Measurements from ENCODE around the gene ACAP1.
A peak's percentile ranks its signal among the peaks of the same experiment; 100 is the strongest.

The ACAP1 gene, protein sequence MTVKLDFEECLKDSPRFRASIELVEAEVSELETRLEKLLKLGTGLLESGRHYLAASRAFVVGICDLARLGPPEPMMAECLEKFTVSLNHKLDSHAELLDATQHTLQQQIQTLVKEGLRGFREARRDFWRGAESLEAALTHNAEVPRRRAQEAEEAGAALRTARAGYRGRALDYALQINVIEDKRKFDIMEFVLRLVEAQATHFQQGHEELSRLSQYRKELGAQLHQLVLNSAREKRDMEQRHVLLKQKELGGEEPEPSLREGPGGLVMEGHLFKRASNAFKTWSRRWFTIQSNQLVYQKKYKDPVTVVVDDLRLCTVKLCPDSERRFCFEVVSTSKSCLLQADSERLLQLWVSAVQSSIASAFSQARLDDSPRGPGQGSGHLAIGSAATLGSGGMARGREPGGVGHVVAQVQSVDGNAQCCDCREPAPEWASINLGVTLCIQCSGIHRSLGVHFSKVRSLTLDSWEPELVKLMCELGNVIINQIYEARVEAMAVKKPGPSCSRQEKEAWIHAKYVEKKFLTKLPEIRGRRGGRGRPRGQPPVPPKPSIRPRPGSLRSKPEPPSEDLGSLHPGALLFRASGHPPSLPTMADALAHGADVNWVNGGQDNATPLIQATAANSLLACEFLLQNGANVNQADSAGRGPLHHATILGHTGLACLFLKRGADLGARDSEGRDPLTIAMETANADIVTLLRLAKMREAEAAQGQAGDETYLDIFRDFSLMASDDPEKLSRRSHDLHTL

GRCh38 chr17:7336240-7337175, at the start of gene ACAP1:
Gene ACAP1, plus strand, starts transcription at chr17:7336529. Its CDS starts 206 bp downstream, at chr17:7336735.
- DNase-seq, result no peak

- no peak for DNase-seq
Observed at GRCh38 chr17:7289256-7290032, 46.9 kb upstream of the ACAP1 start.

DNA sequence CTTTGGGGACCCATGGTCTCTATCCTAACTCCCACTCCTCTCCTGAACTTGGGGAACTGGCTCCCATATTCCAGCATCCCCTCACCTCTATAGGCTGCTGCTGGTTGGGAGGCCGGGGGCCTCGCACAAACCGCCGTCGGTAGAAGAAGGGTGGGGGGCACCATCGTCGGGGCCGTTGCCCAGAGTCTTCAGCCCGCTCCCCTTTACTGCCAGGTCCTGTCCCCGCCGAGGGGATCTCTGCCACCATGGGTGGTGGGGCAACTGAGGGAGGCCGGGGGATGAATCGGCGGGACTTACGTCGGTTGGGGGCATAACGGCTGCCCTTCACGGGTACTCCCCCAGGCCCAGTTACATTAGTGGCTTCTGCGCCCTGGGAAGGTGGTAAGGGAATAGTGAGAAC, 46.2 kb upstream of the ACAP1 start:
- DNase-seq, result no peak

DNA sequence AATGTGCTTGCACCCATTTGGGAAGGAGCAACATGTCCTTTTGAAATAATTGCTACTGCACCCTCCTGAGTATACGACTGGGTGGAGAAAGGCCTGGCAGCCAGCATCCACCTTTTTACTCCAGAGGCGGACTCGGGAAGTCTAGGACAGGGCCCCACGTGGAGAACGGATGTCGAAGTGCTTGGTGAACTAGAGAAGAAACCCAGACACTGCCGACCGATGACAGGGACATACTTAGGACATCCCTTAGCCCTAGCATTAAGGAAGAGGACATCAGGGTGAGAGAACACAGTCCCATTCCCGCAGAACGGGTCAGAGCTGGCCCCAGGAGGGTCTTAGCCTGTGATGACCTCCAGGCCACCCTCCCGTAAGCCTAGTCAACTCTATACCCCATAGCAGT, 45.6 kb upstream of the ACAP1 start:
- DNase-seq, result no peak

- no peak for DNase-seq
Observed at GRCh38 chr17:7292194-7292593, 44.1 kb upstream of the ACAP1 start.

- no peak for DNase-seq
Observed at GRCh38 chr17:7292729-7293128, 43.6 kb upstream of the ACAP1 start.

DNA sequence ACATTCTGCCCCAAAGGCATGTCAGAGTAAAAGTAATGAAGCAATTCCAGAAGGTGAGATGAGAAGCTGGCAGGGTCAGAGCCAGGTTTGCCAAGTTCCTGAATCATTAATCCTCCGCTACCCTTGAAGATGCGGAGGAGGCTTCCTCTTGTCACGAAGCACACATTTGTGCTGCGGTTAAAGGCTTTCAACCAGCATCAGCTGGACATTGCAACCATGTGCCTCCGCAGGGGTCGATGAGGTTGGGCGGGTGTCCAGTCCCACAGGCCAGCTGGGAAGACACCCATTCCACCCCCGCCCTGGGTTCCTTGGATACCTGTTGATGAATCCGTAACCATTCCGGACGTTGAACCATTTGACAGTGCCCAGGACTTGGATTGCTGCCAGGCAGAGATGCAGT, 43.2 kb upstream of the ACAP1 start:
- DNase-seq, result no peak

DNA sequence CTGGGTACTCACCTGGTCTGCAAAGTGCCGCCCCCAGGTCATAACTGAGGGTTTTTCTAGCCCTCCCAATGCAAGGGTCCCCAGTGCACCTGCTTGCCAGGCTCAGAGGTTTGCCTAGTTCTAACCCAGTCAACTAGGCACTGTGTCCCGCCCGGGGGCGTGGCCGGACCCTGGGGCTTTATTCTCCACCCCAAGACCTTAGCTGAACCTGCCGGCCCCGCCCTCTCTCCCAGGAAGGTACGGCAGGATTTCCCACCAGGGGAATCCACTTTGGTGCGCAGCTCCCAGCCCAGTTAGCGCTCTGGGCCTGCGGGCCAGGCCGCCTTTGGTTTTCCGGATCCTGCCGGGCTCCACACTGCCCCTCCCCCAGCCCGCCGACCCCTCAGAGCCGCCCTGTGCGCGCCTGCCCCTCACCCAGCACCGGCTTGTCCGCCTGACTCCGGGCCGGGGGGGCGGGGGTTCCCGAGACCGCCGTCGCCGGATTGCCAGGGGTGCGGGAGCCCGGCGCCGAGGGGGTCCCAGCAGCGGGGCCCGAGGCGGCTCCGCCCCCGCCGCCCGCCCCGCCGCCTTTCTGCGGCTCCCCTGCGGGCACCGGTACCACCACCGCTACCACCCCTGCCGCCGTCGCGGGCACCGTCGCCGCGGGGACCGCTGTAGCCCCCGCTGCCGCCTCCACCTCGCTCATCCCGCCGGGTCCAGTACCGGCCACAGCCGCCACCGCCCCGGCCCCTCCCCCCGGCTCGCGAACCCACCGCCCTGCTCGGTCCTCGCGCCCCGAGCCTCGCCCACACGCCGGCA, 42.3 kb upstream of the ACAP1 start:
- DNase-seq, result no peak

DNA sequence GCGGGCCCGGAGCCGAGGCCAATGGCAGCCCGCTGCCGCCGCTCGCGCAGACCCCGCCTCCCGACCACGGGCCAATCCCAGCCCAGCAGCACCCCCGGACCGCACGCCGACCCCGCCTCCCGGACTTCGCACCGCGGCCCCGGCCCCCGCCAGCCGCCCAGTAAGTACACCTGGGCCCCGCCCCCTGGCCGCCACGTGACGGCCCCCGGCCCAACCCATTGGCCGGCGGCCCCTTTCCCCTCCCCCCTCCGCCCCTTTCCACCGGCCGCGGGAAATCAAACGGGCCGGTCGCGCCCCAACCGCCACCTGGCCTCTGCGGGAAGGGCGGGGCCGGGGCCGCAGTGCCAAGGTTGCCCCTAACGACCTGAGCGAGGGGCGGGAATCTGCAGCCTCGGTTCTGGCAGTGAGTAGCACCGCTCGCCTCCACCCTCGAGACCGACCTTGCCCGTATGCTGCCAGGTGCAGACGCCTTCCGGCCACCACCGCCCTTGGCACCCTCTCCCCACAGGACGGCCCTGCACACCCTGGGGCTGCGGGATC, 41.6 kb upstream of the ACAP1 start, which contains the start of gene YBX2:
TSS of gene YBX2 (minus strand) at position 26 of the 540 bp plus-strand sequence. CDS start 139 bp downstream, outside the sequence.
- peak; percentile 58 for DNase-seq

DNA sequence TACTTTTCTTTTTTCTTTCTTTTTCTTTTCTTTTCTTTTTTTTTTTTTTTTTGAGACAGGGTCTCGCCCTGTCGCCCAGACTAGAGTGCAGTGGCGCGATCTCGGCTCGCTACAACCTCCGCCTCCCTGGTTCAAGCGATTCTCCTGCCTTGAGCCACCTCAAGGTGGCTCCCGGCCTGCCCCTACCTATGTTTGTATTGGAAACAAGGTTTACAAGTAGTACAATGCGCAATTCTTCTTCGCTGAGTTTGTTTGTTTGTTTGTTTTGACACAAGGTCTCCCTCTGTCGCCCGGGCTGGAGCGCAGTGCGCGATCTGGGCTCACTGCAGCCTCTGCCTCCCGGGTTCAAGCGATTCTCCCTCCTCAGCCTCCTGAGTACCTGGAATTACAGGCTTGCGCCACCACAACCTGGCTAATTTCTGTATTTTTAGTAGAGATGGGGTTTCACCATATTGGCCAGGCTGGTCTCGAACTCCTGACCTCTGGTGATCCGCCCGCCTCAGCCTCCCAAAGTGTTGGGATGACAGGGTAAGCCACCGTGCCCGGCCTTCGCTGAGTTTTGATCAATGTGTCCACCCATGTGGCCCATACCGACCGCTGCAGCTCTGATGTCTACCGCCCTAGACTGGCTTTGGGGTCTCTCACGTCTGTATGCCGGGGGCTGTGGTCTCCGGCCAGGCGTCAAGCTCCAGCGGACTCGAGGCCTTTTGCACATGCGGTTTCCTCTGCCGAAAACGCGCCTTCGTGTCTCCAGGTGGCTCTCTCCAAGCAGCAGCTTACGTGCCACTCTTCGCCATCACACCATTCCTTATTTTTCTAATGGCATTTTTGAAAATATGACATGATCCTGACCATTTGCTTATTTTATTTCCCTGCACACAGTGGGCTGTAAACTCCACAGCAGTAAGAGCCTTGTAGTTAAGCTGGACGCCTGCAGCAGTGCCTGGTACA, 40.8 kb upstream of the ACAP1 start:
- no peak for DNase-seq

GRCh38 chr17:7296189-7296861, 40.0 kb upstream of the ACAP1 start:
- DNase-seq, result peak; percentile 86

DNA sequence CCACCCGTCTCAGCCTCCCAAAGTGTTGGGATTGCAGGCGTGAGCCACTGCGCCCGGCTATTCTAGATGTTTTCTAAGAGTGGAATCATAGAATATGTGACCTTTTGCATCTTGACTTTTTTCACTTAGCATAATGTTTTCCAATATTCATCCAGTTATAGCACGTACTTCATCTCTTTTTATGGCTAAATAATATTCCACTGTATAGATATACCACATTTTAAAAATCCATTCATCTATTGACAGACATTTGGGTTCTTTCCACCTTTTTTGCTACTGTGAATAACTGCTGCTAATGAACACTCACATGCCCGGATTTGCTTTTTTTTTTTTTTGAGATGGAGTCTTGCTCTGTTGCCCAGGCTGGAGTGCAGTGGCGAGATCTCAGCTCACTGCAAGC, 32.1 kb upstream of the ACAP1 start:
- DNase-seq, result no peak

- peak; percentile 100 for DNase-seq
Observed at GRCh38 chr17:7306911-7307685, 29.2 kb upstream of the ACAP1 start, which contains the start of gene EIF5A. Gene EIF5A, plus strand, starts transcription at chr17:7307628. Its CDS starts 2,008 bp downstream, at chr17:7309636.

GRCh38 chr17:7307686-7308624, 28.4 kb upstream of the ACAP1 start:
- DNase-seq, result peak; percentile 38

DNA sequence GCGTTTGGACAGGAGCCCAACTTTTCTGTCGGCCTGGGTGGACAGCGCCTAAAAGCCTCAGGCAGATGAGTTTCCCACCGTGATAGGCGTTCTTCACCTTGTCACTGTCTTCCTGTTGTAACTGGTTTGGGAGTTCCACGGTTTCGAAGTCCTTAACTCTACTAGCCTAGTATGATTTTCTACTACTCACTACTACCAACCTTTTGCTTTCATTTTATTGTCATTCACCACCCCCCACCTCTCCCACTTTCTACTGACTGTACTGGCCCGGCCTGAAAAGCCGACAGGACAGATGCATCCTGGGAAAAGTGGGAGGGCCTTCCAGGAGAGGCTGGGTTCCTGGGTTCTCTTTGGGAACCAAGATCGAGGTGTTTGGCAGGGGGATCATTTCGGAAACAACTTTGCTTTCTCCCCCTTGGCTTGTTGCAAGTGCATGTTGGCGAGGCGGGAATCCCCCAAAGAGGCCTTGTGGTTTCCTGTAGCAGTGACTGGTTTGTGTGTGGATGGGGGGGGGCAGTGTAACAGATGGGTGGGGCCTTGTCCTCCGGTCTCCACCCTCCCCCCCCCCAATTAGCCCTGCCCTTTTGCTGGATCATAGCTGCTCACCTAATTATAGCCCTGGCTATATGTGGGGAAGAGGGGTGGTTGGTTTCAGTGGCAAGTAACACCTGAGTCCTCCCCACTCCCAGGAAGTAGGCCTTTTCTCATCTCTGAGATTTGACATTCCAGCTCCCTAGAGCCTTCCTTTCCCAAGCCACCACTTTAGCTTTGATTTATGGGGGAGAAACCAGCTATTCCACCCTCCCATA, 27.5 kb upstream of the ACAP1 start:
- peak; percentile 90 for DNase-seq

DNA sequence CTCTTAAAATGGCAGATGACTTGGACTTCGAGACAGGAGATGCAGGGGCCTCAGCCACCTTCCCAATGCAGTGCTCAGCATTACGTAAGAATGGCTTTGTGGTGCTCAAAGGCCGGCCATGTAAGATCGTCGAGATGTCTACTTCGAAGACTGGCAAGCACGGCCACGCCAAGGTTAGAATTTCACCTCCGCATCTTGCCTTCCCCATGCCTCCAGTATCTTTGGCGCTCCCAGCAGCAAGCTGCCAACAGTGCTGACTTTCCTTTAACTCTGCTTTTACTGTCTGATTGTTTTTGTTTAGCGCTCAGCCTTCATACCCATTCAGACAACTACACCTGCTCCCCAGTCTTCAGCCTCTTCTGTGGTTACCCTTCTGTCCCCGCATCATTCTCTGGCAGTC, 26.7 kb upstream of the ACAP1 start:
- no peak for DNase-seq

Data from EL (cell line).